PC-3 (cell line): ENCODE results near the gene ESPNL.

Source experiments
- CTCF ChIP-seq: fragments of 300-600 bp; sonication (generic); conservative IDR thresholded peaks from 2 replicates; pipeline ENCODE4 v1.5.1; 2017; ENCODE audit warnings: antibody characterized with exemption, low read depth, mild to moderate bottlenecking, low read length
- EZH2 ChIP-seq: fragments of 300-600 bp; sonication (generic); IDR thresholded peaks from one replicate; pipeline ENCODE4 v1.6.1; 2017; ENCODE audit warnings: antibody characterized with exemption, mild to moderate bottlenecking, low read length; ENCODE audit not compliant: unreplicated experiment
- EZH2phosphoT487 ChIP-seq: fragments of 300-600 bp; sonication (generic); IDR thresholded peaks from 2 replicates; pipeline ENCODE4 v1.6.1; 2018; ENCODE audit warnings: mild to moderate bottlenecking, antibody characterized with exemption, low read length, borderline replicate concordance

GRCh38 chr2:238170386-238171071, 70.4 kb downstream of the ESPNL start:
- no peak for TF ChIP-seq EZH2
- no peak for TF ChIP-seq CTCF
- no peak for TF ChIP-seq EZH2phosphoT487
